ENCODE measurements around the gene CELF6. TPM values are rescaled to one million over a fixed set of nuclear protein-coding genes. Genes with fewer than 3 reads are reported as not detected.

The CELF6 gene
- total RNA-seq, 4 donors from 2014 or later, result 0.31 to 0.82 (median 0.76) TPM; not detected in 1

DNA sequence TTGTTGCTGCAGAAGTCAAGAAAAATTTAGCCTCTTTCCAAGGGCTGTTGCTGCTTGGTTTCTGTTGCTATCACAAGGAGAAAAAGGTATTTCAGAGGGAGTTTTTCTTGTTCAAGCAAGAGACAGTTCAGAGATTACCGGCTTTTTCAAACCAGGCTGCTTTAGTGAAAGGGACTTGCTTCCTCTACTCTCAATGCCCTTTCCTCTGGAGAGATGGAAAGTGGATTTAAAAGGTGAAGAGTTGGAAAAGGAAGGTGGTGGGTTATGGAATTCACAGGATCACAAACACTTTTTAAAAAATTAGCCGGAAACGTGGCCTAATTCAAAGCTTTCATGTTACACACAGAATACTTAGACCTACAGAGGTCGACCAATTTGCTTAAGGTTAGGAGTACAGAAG is 48.7 kb downstream of the CELF6 start:
- Histone ChIP-seq H3K27ac (peak overlapping the region in 3 of 4 donors; percentile 91 to 96 (median 93)), H3K9me3 (no peaks in the 10 kb centered on the region), H3K27me3 (no peaks in the 10 kb centered on the region), H3K4me1 (peaks cover 0 to 27% (median 17%) of the 10 kb centered on the region in 3 donors), H3K36me3 (peaks cover 0 to 38% (median 19%) of the 10 kb centered on the region in 3 donors), H3K4me3 (peak overlapping the region in 2 of 4 donors; percentile 66 to 90)
- 75 to 77% methylated on average over 4 of the region's 4 CpGs for WGBS, 2 donors
- intact Hi-C loops (cut with DNase I), result loop anchor here (5.0 kb wide), 1 partner anchor 74 kb away; the partner anchor contains the start of gene GRAMD2A
- DNase-seq, result no peak
- TF ChIP-seq, protein P1, sequence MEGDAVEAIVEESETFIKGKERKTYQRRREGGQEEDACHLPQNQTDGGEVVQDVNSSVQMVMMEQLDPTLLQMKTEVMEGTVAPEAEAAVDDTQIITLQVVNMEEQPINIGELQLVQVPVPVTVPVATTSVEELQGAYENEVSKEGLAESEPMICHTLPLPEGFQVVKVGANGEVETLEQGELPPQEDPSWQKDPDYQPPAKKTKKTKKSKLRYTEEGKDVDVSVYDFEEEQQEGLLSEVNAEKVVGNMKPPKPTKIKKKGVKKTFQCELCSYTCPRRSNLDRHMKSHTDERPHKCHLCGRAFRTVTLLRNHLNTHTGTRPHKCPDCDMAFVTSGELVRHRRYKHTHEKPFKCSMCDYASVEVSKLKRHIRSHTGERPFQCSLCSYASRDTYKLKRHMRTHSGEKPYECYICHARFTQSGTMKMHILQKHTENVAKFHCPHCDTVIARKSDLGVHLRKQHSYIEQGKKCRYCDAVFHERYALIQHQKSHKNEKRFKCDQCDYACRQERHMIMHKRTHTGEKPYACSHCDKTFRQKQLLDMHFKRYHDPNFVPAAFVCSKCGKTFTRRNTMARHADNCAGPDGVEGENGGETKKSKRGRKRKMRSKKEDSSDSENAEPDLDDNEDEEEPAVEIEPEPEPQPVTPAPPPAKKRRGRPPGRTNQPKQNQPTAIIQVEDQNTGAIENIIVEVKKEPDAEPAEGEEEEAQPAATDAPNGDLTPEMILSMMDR (IDR thresholded peaks at IDR 0.05), result no peak
- no peak for TF ChIP-seq POLR2A (IDR thresholded peaks at IDR 0.05)

DNA sequence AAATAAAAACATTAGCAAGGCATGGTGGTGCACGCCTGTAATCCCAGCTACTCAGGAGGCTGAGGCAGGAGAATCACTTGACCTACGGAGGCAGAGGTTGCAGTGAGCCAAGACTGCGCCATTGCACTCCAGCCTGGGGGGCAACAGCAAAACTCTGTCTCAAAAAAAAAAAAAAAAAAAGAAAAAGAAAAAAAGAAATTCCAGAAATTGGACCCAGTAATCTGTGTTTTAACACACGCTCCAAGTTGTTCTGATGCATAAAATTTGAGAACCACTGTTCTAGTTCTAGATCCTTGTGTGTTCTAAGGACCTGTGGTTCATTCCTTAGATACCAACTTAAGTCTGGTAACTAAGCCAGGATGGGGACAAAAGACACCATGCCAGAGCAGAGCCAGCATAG is 50.2 kb downstream of the CELF6 start:
- Histone ChIP-seq H3K9me3 (no peaks in the 10 kb centered on the region), H3K27me3 (no peaks in the 10 kb centered on the region), H3K4me3 (no peak overlapping the region), H3K4me1 (peaks cover 0 to 27% (median 17%) of the 10 kb centered on the region in 3 donors), H3K27ac (no peak overlapping the region), H3K36me3 (peaks cover 11 to 53% (median 33%) of the 10 kb centered on the region in 3 donors)
- intact Hi-C loops (cut with DNase I), result loop anchor here (5.0 kb wide), 1 partner anchor 72 kb away; the partner anchor contains the start of gene GRAMD2A
- DNase-seq, result no peak
- TF ChIP-seq, protein P1 (IDR thresholded peaks at IDR 0.05), result no peak
- TF ChIP-seq POLR2A (IDR thresholded peaks at IDR 0.05), result no peak
- WGBS, 2 donors, result 91 to 94% methylated on average over 4 of the region's 4 CpGs

DNA sequence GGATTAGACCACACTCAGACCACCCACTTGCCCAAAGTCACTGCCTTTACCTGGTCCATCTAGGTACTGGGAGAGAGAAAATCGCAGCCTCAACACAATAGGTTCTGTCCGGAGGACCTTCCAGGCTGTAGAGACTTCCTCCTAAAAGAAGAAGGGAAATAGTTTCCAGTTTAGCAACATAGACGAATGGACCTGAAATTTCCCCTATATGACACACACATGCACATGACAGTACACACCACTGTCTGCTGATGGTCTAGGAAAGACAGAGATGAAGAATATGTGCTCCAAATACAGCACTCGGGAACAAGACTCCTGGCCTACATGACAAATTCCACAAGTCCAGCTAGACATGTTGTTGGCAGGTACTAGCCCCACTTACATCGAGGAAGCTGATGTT is 54.9 kb downstream of the CELF6 start:
- whole genome bisulfite sequencing, 2 donors, result 74 to 94% methylated on average over 5 of the region's 5 CpGs
- no peaks in the 10 kb centered on the region for H3K9me3 ChIP-seq
- no peak overlapping the region for H3K4me3 ChIP-seq
- H3K4me1 ChIP-seq, result no peaks in the 10 kb centered on the region
- DNase-seq, result no peak
- H3K27me3 ChIP-seq, result no peaks in the 10 kb centered on the region
- peaks cover 47 to 100% (median 64%) of the 10 kb centered on the region in 3 donors for H3K36me3 ChIP-seq
- intact Hi-C loops (cut with DNase I), result no loop called here
- H3K27ac ChIP-seq, result no peak overlapping the region
- no peak for TF ChIP-seq POLR2A (IDR thresholded peaks at IDR 0.05)
- TF ChIP-seq, protein P1 (IDR thresholded peaks at IDR 0.05), result no peak

DNA sequence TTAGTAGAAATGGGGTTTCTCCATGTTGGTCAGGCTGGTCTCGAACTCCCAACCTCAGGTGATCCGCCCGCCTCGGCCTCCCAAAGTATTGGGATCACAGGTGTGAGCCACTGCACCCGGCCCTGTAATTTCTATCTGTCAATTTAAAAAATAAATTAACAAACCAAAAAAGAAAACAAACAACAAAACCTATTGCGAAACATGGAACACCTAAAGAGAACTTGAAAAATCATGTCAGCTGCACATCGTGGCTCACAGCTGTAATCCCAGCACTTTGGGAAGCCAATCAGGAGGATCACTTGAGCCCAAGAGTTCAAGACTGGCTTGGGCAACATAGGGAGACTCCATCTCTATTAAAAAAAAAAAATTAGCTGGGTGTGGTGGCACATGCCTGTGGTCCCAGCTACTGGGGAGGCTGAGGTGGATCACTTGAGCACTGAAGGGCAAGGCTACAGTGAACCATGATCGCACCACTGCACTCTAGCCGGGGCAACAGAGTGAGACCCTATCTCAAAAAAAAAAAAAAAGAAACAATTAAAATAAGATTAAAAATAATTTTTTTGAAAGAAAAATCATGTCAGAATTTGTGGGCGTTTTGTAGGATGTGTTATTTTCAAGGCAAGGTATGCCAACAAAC is 67.2 kb downstream of the CELF6 start:
- no peaks in the 10 kb centered on the region for H3K9me3 ChIP-seq
- H3K4me1 ChIP-seq, result no peaks in the 10 kb centered on the region
- no peak for DNase-seq
- peaks cover 18 to 100% (median 55%) of the 10 kb centered on the region in 3 donors for H3K36me3 ChIP-seq
- no peak overlapping the region for H3K4me3 ChIP-seq
- no peaks in the 10 kb centered on the region for H3K27me3 ChIP-seq
- intact Hi-C loops (cut with DNase I), result no loop called here
- TF ChIP-seq POLR2A (IDR thresholded peaks at IDR 0.05), result no peak
- TF ChIP-seq, protein P1 (IDR thresholded peaks at IDR 0.05), result no peak
- no peak overlapping the region for H3K27ac ChIP-seq
- WGBS, 2 donors, result 86 to 96% methylated on average over 5 to 10 of the region's 10 CpGs

DNA sequence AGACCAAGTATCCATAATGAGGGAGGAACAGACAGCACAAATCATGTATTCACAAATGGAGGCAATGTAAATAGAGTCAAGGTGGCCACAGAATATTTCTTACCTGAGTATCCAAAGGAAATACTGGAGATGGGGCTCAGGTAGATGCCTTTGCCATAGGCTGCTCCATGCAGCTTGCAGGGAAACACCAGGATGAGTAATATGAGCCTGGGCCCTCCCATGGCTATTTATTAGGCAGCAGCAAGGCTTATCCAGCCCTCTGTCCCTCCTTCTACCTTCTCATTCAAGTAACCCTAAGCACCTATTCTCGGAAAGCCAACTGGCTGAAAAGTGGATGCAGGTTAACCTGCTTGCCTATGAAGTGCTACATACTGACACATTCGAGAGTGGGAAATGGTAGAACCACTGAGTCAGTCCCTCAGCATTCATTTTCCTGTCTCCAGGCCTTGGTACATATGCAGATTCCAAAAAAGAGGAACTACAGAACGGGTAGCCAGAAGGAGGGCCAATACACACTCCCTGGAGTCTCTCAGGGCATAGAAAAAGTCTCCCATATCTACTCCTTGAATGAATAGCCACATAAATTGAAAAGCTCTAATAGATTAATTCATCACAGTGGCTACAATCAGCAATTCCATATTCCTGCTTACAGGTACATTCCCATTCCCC is 70.7 kb downstream of the CELF6 start:
- Histone ChIP-seq H3K4me1 (no peaks in the 10 kb centered on the region), H3K27me3 (no peaks in the 10 kb centered on the region), H3K27ac (no peak overlapping the region), H3K36me3 (peaks cover 7 to 100% (median 36%) of the 10 kb centered on the region in 3 donors), H3K4me3 (no peak overlapping the region), H3K9me3 (no peaks in the 10 kb centered on the region)
- 72 to 84% methylated on average over 2 to 3 of the region's 3 CpGs for WGBS, 2 donors
- no peak for DNase-seq
- TF ChIP-seq, protein P1 (IDR thresholded peaks at IDR 0.05), result no peak
- TF ChIP-seq POLR2A (IDR thresholded peaks at IDR 0.05), result no peak
- intact Hi-C loops (cut with DNase I), result no loop called here

Measured in esophagus squamous epithelium (tissue), 5 donors.